Lower leg skin (tissue), 3 donors: ENCODE measurements around the gene NAV1.

Experiments
- POLR2A ChIP-seq, 2 donors: fragments of 450-650 bp; IDR thresholded peaks; one replicate each; pipeline ENCODE4 v1.6.1; 2016 to 2017; ENCODE audit warnings: antibody characterized with exemption in 2 of 2, mild to moderate bottlenecking in 1 of 2, moderate library complexity in 1 of 2
- TF ChIP-seq, protein P1 (sequence below), 3 donors: fragments of 450-650 bp; IDR thresholded peaks; one replicate each; pipeline ENCODE4 v1.5.1; 2016; ENCODE audit warnings: antibody characterized with exemption in 3 of 3, mild to moderate bottlenecking in 3 of 3, moderate library complexity in 2 of 3

DNA sequence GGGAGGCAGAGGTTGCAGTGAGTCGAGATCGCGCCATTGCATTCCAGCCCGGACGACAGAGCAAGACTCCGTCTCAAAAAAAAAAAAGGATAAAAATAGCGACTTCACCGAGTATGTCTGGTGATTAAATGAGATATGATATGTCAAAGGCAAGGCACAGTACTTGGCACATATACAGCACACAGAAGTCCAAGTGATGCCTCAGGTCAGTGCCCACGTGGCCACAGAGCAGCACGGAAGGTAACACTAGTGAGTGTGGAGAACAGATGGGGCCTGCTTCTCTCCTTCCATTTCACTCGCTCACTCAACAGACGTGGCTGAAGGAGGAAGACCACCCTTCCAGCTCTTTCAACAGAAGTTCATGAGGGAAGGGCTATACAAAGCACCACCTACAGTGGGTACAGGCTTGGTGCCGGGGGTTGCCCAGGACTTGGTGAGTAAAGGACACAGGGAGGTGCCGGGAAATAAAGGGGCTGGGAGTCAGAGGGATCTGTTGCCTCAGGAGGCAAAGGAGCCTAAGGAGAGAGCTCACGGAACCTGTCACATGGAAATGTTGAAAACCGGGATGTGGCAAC, 40.9 kb upstream of the NAV1 start:
- TF ChIP-seq, protein P1, sequence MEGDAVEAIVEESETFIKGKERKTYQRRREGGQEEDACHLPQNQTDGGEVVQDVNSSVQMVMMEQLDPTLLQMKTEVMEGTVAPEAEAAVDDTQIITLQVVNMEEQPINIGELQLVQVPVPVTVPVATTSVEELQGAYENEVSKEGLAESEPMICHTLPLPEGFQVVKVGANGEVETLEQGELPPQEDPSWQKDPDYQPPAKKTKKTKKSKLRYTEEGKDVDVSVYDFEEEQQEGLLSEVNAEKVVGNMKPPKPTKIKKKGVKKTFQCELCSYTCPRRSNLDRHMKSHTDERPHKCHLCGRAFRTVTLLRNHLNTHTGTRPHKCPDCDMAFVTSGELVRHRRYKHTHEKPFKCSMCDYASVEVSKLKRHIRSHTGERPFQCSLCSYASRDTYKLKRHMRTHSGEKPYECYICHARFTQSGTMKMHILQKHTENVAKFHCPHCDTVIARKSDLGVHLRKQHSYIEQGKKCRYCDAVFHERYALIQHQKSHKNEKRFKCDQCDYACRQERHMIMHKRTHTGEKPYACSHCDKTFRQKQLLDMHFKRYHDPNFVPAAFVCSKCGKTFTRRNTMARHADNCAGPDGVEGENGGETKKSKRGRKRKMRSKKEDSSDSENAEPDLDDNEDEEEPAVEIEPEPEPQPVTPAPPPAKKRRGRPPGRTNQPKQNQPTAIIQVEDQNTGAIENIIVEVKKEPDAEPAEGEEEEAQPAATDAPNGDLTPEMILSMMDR (IDR thresholded peaks at IDR 0.05) = no peak
- no peak for TF ChIP-seq POLR2A (IDR thresholded peaks at IDR 0.05)
